Calu3 (cell line): ENCODE data around the gene RFX7. TPM values are rescaled to one million over a fixed set of nuclear protein-coding genes. Genes with fewer than 3 reads are reported as not detected.

Source experiments
- BruUV-seq: library from RNA; stranded (reverse); fragments of 400-500 nt; replicated peaks from 2 replicates; lab custom pipeline; 2021; lab: Mats Ljungman, UMichigan
- CTCF ChIA-PET: fragments of 300-600 bp; sonication (Branson Sonifier 250); formaldehyde crosslinking; loops from one replicate; lab custom pipeline; 2022; ENCODE audit warnings: antibody characterized with exemption; lab: Charles Lee
- DNase-seq: peaks from one replicate; pipeline ENCODE4 v3.0.0; 2022
- H3K27ac Mint-ChIP-seq: one replicate; pipeline ENCODE4 v1.8.0; 2022; ENCODE audit warnings: mixed read lengths; ENCODE audit not compliant: unreplicated experiment
- H3K27me3 Mint-ChIP-seq: one replicate; pipeline ENCODE4 v1.8.0; 2022; ENCODE audit warnings: mixed read lengths; ENCODE audit not compliant: unreplicated experiment
- H3K36me3 Mint-ChIP-seq: one replicate; pipeline ENCODE4 v1.8.0; 2022; ENCODE audit warnings: mild to moderate bottlenecking, moderate library complexity, mixed read lengths; ENCODE audit not compliant: insufficient read depth, unreplicated experiment
- H3K4me1 Mint-ChIP-seq: one replicate; pipeline ENCODE4 v1.8.0; 2022; ENCODE audit warnings: mild to moderate bottlenecking, low read depth, mixed read lengths; ENCODE audit not compliant: unreplicated experiment
- H3K4me3 Mint-ChIP-seq: one replicate; pipeline ENCODE4 v1.8.0; 2022; ENCODE audit warnings: mild to moderate bottlenecking, low read depth, moderate library complexity, mixed read lengths; ENCODE audit not compliant: unreplicated experiment
- H3K9me3 Mint-ChIP-seq: one replicate; pipeline ENCODE4 v1.8.0; 2022; ENCODE audit warnings: low read depth, mixed read lengths; ENCODE audit not compliant: unreplicated experiment
- CTCF ChIP-seq: fragments of 200-600 bp; IDR thresholded peaks from one replicate; pipeline ENCODE4 v1.8.0; 2022; ENCODE audit warnings: antibody characterized with exemption; ENCODE audit not compliant: unreplicated experiment
- intact Hi-C: fragments of 100-400 bp; cut with micrococcal nuclease; formaldehyde crosslinking; loops from one replicate; pipeline ENCODE4 v1.10.0; 2022; ENCODE audit not compliant: unreplicated experiment
- total RNA-seq: library from RNA; stranded (reverse); gene quantifications from 2 replicates; pipeline ENCODE4 v1.2.3, GENCODE V29; 2022

The RFX7 gene
- total RNA-seq, 1 experiment from 2014 or later = 31.4 TPM

- no peak for DNase-seq
- Mint-ChIP-seq H3K27ac (no peak overlapping the region), H3K4me1 (peaks cover 11% of the 10 kb centered on the region), H3K9me3 (no peaks in the 10 kb centered on the region), H3K36me3 (no peaks in the 10 kb centered on the region), H3K27me3 (no peaks in the 10 kb centered on the region), H3K4me3 (no peak overlapping the region)
- BruUV-seq = no TSS peak
- CTCF ChIA-PET = no interaction called here
- no peak for TF ChIP-seq CTCF
- intact Hi-C loops = no loop called here
These were observed 41.0 kb downstream of the RFX7 start for GRCh38 chr15:56202701-56203100.

GRCh38 chr15:56199038-56199437 is 44.6 kb downstream of the RFX7 start:
- intact Hi-C loops = no loop called here
- H3K27me3 Mint-ChIP-seq = no peaks in the 10 kb centered on the region
- peaks cover 11% of the 10 kb centered on the region for H3K4me1 Mint-ChIP-seq
- TF ChIP-seq CTCF = no peak
- no peaks in the 10 kb centered on the region for H3K36me3 Mint-ChIP-seq
- BruUV-seq = no TSS peak
- CTCF ChIA-PET = interaction anchor here (0.9 kb wide), 1 partner anchor 12 kb away, joined by 3 read pairs; no protein-coding TSS in a partner anchor
- no peak overlapping the region for H3K27ac Mint-ChIP-seq
- no peaks in the 10 kb centered on the region for H3K9me3 Mint-ChIP-seq
- no peak for DNase-seq
- H3K4me3 Mint-ChIP-seq = no peak overlapping the region

- TF ChIP-seq CTCF = no peak
- Mint-ChIP-seq H3K27ac (no peak overlapping the region), H3K4me3 (no peak overlapping the region), H3K4me1 (no peaks in the 10 kb centered on the region), H3K36me3 (no peaks in the 10 kb centered on the region), H3K9me3 (no peaks in the 10 kb centered on the region), H3K27me3 (no peaks in the 10 kb centered on the region)
- no TSS peak for BruUV-seq
- CTCF ChIA-PET = no interaction called here
- no peak for DNase-seq
- intact Hi-C loops = no loop called here
These were observed 49.6 kb downstream of the RFX7 start for GRCh38 chr15:56194035-56194434.

GRCh38 chr15:56192659-56193442 is 50.8 kb downstream of the RFX7 start:
- Mint-ChIP-seq H3K27ac (no peak overlapping the region), H3K9me3 (no peaks in the 10 kb centered on the region), H3K4me1 (no peaks in the 10 kb centered on the region), H3K27me3 (no peaks in the 10 kb centered on the region), H3K36me3 (no peaks in the 10 kb centered on the region), H3K4me3 (no peak overlapping the region)
- BruUV-seq = no TSS peak
- TF ChIP-seq CTCF = no peak
- CTCF ChIA-PET = no interaction called here
- DNase-seq = no peak
- intact Hi-C loops = no loop called here
